ENCODE measurements around the gene ITGA11.

DNA sequence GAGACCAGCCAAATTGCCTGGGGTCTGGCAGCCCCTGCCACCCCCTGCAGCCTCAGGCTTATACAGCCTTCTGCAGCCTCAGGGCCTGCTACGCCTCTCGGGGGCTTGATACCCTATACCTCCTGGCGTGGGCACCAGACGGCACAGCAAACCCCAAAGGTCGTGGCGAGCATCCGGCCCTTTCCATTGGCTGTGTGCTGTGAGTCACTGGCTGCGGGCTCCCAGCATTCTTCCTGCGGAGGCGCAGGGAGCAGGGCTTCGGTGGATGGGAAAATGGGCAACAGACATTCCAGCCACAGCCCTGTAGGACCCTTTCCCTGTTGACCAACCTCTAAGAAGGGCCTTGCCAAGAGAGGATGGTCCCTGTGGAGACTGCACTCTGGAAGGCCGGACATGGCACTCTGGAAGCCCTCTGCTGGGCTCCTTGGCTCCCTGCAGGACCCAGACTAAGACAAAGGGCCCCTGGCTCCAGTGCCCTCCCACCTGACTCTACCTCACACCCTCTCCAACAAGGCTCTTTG lies 59.6 kb downstream of the ITGA11 start:
- TF ChIP-seq, protein P1, sequence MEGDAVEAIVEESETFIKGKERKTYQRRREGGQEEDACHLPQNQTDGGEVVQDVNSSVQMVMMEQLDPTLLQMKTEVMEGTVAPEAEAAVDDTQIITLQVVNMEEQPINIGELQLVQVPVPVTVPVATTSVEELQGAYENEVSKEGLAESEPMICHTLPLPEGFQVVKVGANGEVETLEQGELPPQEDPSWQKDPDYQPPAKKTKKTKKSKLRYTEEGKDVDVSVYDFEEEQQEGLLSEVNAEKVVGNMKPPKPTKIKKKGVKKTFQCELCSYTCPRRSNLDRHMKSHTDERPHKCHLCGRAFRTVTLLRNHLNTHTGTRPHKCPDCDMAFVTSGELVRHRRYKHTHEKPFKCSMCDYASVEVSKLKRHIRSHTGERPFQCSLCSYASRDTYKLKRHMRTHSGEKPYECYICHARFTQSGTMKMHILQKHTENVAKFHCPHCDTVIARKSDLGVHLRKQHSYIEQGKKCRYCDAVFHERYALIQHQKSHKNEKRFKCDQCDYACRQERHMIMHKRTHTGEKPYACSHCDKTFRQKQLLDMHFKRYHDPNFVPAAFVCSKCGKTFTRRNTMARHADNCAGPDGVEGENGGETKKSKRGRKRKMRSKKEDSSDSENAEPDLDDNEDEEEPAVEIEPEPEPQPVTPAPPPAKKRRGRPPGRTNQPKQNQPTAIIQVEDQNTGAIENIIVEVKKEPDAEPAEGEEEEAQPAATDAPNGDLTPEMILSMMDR (IDR thresholded peaks at IDR 0.05), result peak in 4 of 7 experiments; percentile 12 to 27 (median 15)
- no peak for TF ChIP-seq POLR2A (IDR thresholded peaks at IDR 0.05)
